Osteoblast (primary cell): ENCODE data around the gene CGNL1. TPM values are rescaled to one million over a fixed set of nuclear protein-coding genes. Genes with fewer than 3 reads are reported as not detected.

Experiments used
- DNase-seq: peaks from one replicate; pipeline ENCODE4 v3.0.0; 2011; ENCODE audit warnings: low spot score, mixed read lengths; ENCODE audit not compliant: insufficient read length; ENCODE audit errors: missing footprints
- H2AFZ ChIP-seq: 2 replicates; pipeline ENCODE4 v1.6.0; 2011; ENCODE audit warnings: mild to moderate bottlenecking, low read length
- H3K27ac ChIP-seq: 2 replicates; pipeline ENCODE4 v1.5.1; 2011; ENCODE audit warnings: mild to moderate bottlenecking, low read depth, low read length, moderate library complexity
- H3K27me3 ChIP-seq: 2 replicates; pipeline ENCODE4 v1.6.0; 2012; ENCODE audit warnings: mild to moderate bottlenecking, control low read depth, inconsistent platforms, low read length, moderate library complexity; ENCODE audit not compliant: insufficient read depth
- H3K36me3 ChIP-seq: 2 replicates; pipeline ENCODE4 v1.5.1; 2011; ENCODE audit warnings: mild to moderate bottlenecking, low read length, control low read depth, moderate library complexity; ENCODE audit not compliant: insufficient read depth
- H3K4me1 ChIP-seq: 2 replicates; pipeline ENCODE4 v1.5.1; 2011; ENCODE audit warnings: mild to moderate bottlenecking, low read length, control low read depth, moderate library complexity; ENCODE audit not compliant: insufficient read depth
- H3K4me2 ChIP-seq: 2 replicates; pipeline ENCODE4 v1.6.0; 2011; ENCODE audit warnings: mild to moderate bottlenecking, low read length; ENCODE audit not compliant: insufficient read depth
- H3K4me3 ChIP-seq: fragments of 200-600 bp; sonication (generic); 3 replicates; pipeline ENCODE4 v1.5.1; 2012; ENCODE audit warnings: mild to moderate bottlenecking, low read length, inconsistent platforms; ENCODE audit not compliant: insufficient read depth
- H3K79me2 ChIP-seq: 2 replicates; pipeline ENCODE4 v1.6.0; 2012; ENCODE audit warnings: mild to moderate bottlenecking, low read length, control low read depth, inconsistent platforms; ENCODE audit not compliant: insufficient read depth
- H3K9me3 ChIP-seq: 2 replicates; pipeline ENCODE4 v1.5.1; 2011; ENCODE audit warnings: low read depth, low read length, control low read depth
- H4K20me1 ChIP-seq: 2 replicates; pipeline ENCODE4 v1.6.0; 2012; ENCODE audit warnings: mild to moderate bottlenecking, low read length, control low read depth; ENCODE audit not compliant: insufficient read depth
- total RNA-seq: library from RNA; depleted of rRNA; stranded (reverse); fragments of >200 nt; gene quantifications from 2 replicates; pipeline ENCODE4 v1.2.3, GENCODE V29; 2012
- TF ChIP-seq, protein P1 (sequence below): IDR thresholded peaks from 2 replicates; pipeline ENCODE4 v1.5.1; 2011; ENCODE audit warnings: mild to moderate bottlenecking, low read depth, low read length, moderate library complexity; ENCODE audit errors: extremely low read depth

The CGNL1 gene
- total RNA-seq, 1 donor: 1.1 TPM

DNA sequence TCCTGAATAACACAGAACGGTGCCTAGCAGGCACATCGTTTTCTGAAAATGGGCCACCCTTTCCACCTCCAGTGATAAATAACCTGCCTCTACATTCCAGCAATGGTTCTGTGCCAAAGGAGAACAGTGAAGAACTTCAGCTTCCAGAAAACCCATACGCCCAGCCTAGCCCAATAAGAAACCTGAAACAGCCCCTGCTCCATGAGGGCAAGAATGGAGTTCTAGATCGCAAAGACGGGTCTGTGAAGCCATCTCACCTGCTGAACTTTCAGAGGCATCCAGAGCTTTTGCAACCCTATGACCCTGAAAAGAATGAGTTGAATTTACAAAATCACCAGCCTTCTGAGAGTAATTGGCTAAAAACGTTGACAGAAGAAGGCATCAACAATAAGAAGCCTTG lies 61.9 kb downstream of the CGNL1 start:
- H3K4me1 ChIP-seq: peaks cover 6% of the 10 kb centered on the region
- TF ChIP-seq, protein P1, sequence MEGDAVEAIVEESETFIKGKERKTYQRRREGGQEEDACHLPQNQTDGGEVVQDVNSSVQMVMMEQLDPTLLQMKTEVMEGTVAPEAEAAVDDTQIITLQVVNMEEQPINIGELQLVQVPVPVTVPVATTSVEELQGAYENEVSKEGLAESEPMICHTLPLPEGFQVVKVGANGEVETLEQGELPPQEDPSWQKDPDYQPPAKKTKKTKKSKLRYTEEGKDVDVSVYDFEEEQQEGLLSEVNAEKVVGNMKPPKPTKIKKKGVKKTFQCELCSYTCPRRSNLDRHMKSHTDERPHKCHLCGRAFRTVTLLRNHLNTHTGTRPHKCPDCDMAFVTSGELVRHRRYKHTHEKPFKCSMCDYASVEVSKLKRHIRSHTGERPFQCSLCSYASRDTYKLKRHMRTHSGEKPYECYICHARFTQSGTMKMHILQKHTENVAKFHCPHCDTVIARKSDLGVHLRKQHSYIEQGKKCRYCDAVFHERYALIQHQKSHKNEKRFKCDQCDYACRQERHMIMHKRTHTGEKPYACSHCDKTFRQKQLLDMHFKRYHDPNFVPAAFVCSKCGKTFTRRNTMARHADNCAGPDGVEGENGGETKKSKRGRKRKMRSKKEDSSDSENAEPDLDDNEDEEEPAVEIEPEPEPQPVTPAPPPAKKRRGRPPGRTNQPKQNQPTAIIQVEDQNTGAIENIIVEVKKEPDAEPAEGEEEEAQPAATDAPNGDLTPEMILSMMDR: no peak
- H3K4me3 ChIP-seq: no peak overlapping the region
- H2AFZ ChIP-seq: no peak overlapping the region
- peaks cover 13% of the 10 kb centered on the region for H3K27me3 ChIP-seq
- DNase-seq: no peak
- no peak overlapping the region for H3K27ac ChIP-seq
- no peaks in the 10 kb centered on the region for H3K79me2 ChIP-seq
- no peak overlapping the region for H3K4me2 ChIP-seq
- no peaks in the 10 kb centered on the region for H4K20me1 ChIP-seq
- H3K9me3 ChIP-seq: no peaks in the 10 kb centered on the region
- no peaks in the 10 kb centered on the region for H3K36me3 ChIP-seq

DNA sequence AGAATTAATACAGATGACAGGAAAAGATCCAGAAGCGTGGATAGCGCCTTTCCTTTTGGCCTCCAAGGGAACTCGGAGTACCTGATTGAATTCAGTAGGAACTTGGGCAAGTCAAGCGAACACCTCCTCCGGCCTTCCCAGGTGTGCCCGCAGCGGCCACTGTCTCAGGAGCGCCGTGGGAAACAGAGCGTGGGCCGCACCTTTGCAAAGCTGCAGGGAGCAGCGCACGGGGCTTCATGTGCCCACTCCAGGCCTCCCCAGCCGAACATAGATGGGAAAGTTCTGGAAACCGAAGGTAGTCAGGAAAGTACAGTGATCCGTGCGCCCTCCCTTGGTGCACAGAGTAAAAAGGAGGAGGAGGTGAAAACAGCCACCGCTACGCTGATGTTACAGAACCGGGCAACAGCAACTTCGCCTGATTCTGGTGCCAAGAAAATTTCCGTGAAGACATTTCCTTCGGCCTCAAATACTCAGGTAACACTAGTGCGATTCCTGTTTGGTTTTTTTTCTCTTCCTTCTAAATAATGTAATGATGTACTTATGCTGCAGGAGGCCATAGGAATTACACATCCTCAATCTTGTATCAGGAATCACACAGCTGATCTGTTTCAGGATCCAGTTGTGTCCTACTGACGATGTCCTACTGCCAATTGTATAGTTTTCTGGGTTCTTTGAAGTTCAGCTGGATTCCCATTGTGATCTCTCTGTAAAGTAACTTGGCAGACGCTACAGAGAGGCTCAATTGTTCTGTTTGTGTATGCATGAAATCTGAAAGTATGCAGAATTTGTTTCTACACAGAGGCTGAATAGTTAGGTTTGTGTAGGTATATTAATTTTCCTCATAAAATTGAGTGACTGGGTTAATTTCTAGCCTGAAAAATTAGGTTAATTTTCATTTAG lies 63.1 kb downstream of the CGNL1 start:
- Histone ChIP-seq H2AFZ (no peak overlapping the region), H3K36me3 (no peaks in the 10 kb centered on the region), H3K27me3 (peaks cover 13% of the 10 kb centered on the region), H4K20me1 (no peaks in the 10 kb centered on the region), H3K4me2 (no peak overlapping the region), H3K27ac (no peak overlapping the region), H3K4me3 (no peak overlapping the region), H3K9me3 (no peaks in the 10 kb centered on the region), H3K79me2 (no peaks in the 10 kb centered on the region), H3K4me1 (peaks cover 6% of the 10 kb centered on the region)
- DNase-seq: no peak
- TF ChIP-seq, protein P1: no peak

DNA sequence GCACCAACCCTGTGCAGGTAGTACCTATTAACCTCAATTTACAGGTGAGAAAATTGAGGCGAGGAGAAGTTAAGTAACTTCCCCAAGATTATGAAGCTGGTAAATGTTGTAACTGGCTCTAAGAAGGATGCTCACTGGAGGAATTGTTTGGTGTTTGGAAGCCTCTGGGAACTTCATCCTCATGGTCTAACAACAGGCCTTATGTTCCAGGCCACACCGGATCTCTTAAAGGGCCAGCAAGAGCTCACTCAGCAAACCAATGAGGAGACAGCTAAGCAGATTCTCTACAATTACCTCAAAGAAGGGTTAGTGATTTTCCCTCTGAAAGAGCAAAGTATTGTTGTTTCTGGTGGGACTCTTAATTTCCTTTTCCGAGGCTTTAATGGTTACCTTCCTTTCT lies 63.9 kb downstream of the CGNL1 start:
- Histone ChIP-seq H3K4me3 (no peak overlapping the region), H3K9me3 (no peaks in the 10 kb centered on the region), H3K36me3 (no peaks in the 10 kb centered on the region), H4K20me1 (no peaks in the 10 kb centered on the region), H3K4me2 (no peak overlapping the region), H3K4me1 (peaks cover 6% of the 10 kb centered on the region), H3K27ac (no peak overlapping the region), H3K79me2 (no peaks in the 10 kb centered on the region), H3K27me3 (peaks cover 13% of the 10 kb centered on the region), H2AFZ (no peak overlapping the region)
- TF ChIP-seq, protein P1: no peak
- no peak for DNase-seq

DNA sequence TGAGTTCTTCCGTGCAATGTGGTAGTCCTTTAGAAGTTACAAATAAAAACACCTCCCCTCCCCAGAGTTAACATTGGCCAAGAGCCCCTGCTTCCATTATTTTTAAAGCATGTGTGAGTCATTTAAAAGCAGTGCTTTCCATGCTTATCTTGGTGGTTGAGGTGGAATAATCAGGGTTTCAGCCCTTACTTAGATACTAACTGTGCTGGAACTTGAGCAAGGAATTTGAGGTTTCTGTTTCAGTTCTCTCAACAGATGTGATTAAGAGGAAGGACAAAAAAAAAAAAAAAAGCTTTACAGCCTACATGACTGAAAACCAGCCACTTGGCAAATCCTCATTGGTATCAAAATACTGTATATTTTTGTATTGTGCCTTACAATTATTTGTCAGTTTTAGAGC lies 64.5 kb downstream of the CGNL1 start:
- DNase-seq: peak; percentile 79

More for the DNA sequence above, 64.5 kb downstream of the CGNL1 start:
- TF ChIP-seq, protein P1: no peak
- H3K4me3 ChIP-seq: no peak overlapping the region
- no peak overlapping the region for H3K27ac ChIP-seq
- H3K36me3 ChIP-seq: no peaks in the 10 kb centered on the region
- H4K20me1 ChIP-seq: no peaks in the 10 kb centered on the region
- H3K4me2 ChIP-seq: peak overlapping the region; percentile 28
- no peaks in the 10 kb centered on the region for H3K79me2 ChIP-seq
- no peaks in the 10 kb centered on the region for H3K9me3 ChIP-seq
- H2AFZ ChIP-seq: no peak overlapping the region
- H3K4me1 ChIP-seq: peaks cover 6% of the 10 kb centered on the region
- H3K27me3 ChIP-seq: peaks cover 11% of the 10 kb centered on the region
